Right cardiac atrium (tissue), 5 donors: ENCODE measurements around the gene PKN2. TPM values are rescaled to one million over a fixed set of nuclear protein-coding genes. Genes with fewer than 3 reads are reported as not detected.

Experiments used
- ATAC-seq, 2 donors: fragments of 200-7000 bp; cut with Tn5 transposase; one replicate each; pipeline versions ENCODE4 v1.8.0 to v1.9.1; 2020; ENCODE audit warnings: moderate library complexity in 2 of 2, mild to moderate bottlenecking in 1 of 2
- DNase-seq, 3 donors: peaks; one replicate each; pipeline ENCODE4 v3.0.0-alpha.2; 2020
- H3K27ac ChIP-seq: one replicate; pipeline ENCODE4 v1.5.1; 2013; ENCODE audit warnings: mild to moderate bottlenecking, low read length, control low read depth, moderate library complexity
- H3K27me3 ChIP-seq: one replicate; pipeline ENCODE4 v1.6.1; 2013; ENCODE audit not compliant: control insufficient read depth, insufficient read depth
- H3K4me1 ChIP-seq: one replicate; pipeline ENCODE4 v1.6.1; 2013; ENCODE audit warnings: low read length; ENCODE audit not compliant: control insufficient read depth, insufficient read depth
- H3K4me3 ChIP-seq: one replicate; pipeline ENCODE4 v1.5.1; 2013; ENCODE audit warnings: low read length, control low read depth
- H3K9me3 ChIP-seq: one replicate; pipeline ENCODE4 v1.6.1; 2013; ENCODE audit warnings: low read length; ENCODE audit not compliant: control insufficient read depth
- WGBS: extraction: QIAGEN DNeasy Blood & Tissue Kit; methylation state at CpG from one replicate; pipeline ENCODE4 v1.1.7; 2013; 5-methylcytosine and 5-hydroxymethylcytosine counted together
- intact Hi-C, 4 donors: fragments of 100-400 bp; cut with DNase I; formaldehyde crosslinking; loops; one replicate each; pipeline versions ENCODE4 v1.11.0 to v1.14.0; 2022 to 2023
- polyA plus RNA-seq: library from polyadenylated mRNA; stranded (reverse); fragments of 200-250 nt; gene quantifications from one replicate; pipeline ENCODE4 v1.2.3, GENCODE V29; 2013
- total RNA-seq, 4 donors: library from RNA; stranded (reverse); fragmentation: NEBNext Ultra II Directional; extraction: Animal tissue kit (Norgen Biotek cat#: 25700); gene quantifications; one replicate each; pipeline ENCODE4 v1.2.1, GENCODE V29; 2021
- donor health status: healthy with polysubstance abuse.
- donor health status: DM: no; HTN: yes; CAD: no.
- donor health status: DM: no; HTN: no; CAD: no.
- donor health status: DM: no; HTN: yes; CAD: no; lungs with severe emphysema.
- donor health status: DM: yes; HTN: yes; CAD: no.

Gene PKN2
- total and polyA plus RNA-seq, 5 donors: 9.8 to 33.8 (median 30.6) TPM

GRCh38 chr1:88753506-88753905, 69.4 kb downstream of the PKN2 start:
- no peak overlapping the region for H3K27ac ChIP-seq
- no peaks in the 10 kb centered on the region for H3K27me3 ChIP-seq
- WGBS: 98% methylated on average over 6 of the region's 6 CpGs
- no peak overlapping the region for H3K4me3 ChIP-seq
- intact Hi-C loops: no loop called here
- DNase-seq (no peak), ATAC-seq (no peak)
- H3K4me1 ChIP-seq: no peaks in the 10 kb centered on the region
- H3K9me3 ChIP-seq: no peaks in the 10 kb centered on the region

- ATAC-seq (no peak), DNase-seq (no peak)
- Histone ChIP-seq H3K4me1 (no peaks in the 10 kb centered on the region), H3K4me3 (no peak overlapping the region), H3K27me3 (no peaks in the 10 kb centered on the region), H3K9me3 (no peaks in the 10 kb centered on the region), H3K27ac (no peak overlapping the region)
- WGBS: 57% methylated on average over 1 of the region's 1 CpG
- intact Hi-C loops: no loop called here
These were observed 79.8 kb downstream of the PKN2 start for GRCh38 chr1:88763649-88764406.

- H3K4me3 ChIP-seq: no peak overlapping the region
- no peak overlapping the region for H3K27ac ChIP-seq
- H3K9me3 ChIP-seq: no peaks in the 10 kb centered on the region
- ATAC-seq (no peak), DNase-seq (no peak)
- H3K4me1 ChIP-seq: no peaks in the 10 kb centered on the region
- intact Hi-C loops: no loop called here
- H3K27me3 ChIP-seq: no peaks in the 10 kb centered on the region
These were observed 84.1 kb downstream of the PKN2 start for GRCh38 chr1:88768187-88768586.

- Histone ChIP-seq H3K4me3 (no peak overlapping the region), H3K4me1 (no peaks in the 10 kb centered on the region), H3K9me3 (no peaks in the 10 kb centered on the region), H3K27ac (no peak overlapping the region), H3K27me3 (no peaks in the 10 kb centered on the region)
- DNase-seq (no peak), ATAC-seq (no peak)
- intact Hi-C loops: no loop called here
- WGBS: 92% methylated on average over 5 of the region's 5 CpGs
These were observed 84.7 kb downstream of the PKN2 start for GRCh38 chr1:88768816-88769215.

- Histone ChIP-seq H3K27ac (no peak overlapping the region), H3K4me1 (no peaks in the 10 kb centered on the region), H3K27me3 (no peaks in the 10 kb centered on the region), H3K4me3 (no peak overlapping the region), H3K9me3 (no peaks in the 10 kb centered on the region)
- ATAC-seq (no peak), DNase-seq (no peak)
- intact Hi-C loops: no loop called here
- 97% methylated on average over 3 of the region's 3 CpGs for WGBS
These were observed 89.6 kb downstream of the PKN2 start for GRCh38 chr1:88773540-88774150.

- Histone ChIP-seq H3K4me3 (no peak overlapping the region), H3K4me1 (no peaks in the 10 kb centered on the region), H3K27me3 (no peaks in the 10 kb centered on the region), H3K9me3 (no peaks in the 10 kb centered on the region), H3K27ac (no peak overlapping the region)
- intact Hi-C loops: no loop called here
- ATAC-seq: no peak
- 90% methylated on average over 1 of the region's 1 CpG for WGBS
- no peak for DNase-seq
These were observed 90.1 kb downstream of the PKN2 start for GRCh38 chr1:88774151-88774556.

GRCh38 chr1:88777604-88778149, 93.6 kb downstream of the PKN2 start:
- ATAC-seq: no peak
- Histone ChIP-seq H3K9me3 (no peaks in the 10 kb centered on the region), H3K4me3 (no peak overlapping the region), H3K27me3 (no peaks in the 10 kb centered on the region), H3K4me1 (no peaks in the 10 kb centered on the region), H3K27ac (no peak overlapping the region)
- intact Hi-C loops: no loop called here
- DNase-seq: no peak
- 87% methylated on average over 3 of the region's 3 CpGs for WGBS

- H3K4me1 ChIP-seq: no peaks in the 10 kb centered on the region
- intact Hi-C loops: no loop called here
- no peak for DNase-seq
- H3K4me3 ChIP-seq: no peak overlapping the region
- no peaks in the 10 kb centered on the region for H3K27me3 ChIP-seq
- ATAC-seq: no peak
- no peak overlapping the region for H3K27ac ChIP-seq
- H3K9me3 ChIP-seq: no peaks in the 10 kb centered on the region
These were observed 95.8 kb downstream of the PKN2 start for GRCh38 chr1:88779880-88780279.

GRCh38 chr1:88780485-88780884, 96.4 kb downstream of the PKN2 start:
- no peaks in the 10 kb centered on the region for H3K9me3 ChIP-seq
- DNase-seq (no peak), ATAC-seq (no peak)
- H3K4me1 ChIP-seq: no peaks in the 10 kb centered on the region
- H3K4me3 ChIP-seq: no peak overlapping the region
- intact Hi-C loops: no loop called here
- no peaks in the 10 kb centered on the region for H3K27me3 ChIP-seq
- no peak overlapping the region for H3K27ac ChIP-seq

- no peak overlapping the region for H3K27ac ChIP-seq
- intact Hi-C loops: no loop called here
- no peak overlapping the region for H3K4me3 ChIP-seq
- DNase-seq: no peak
- H3K27me3 ChIP-seq: no peaks in the 10 kb centered on the region
- 83% methylated on average over 2 of the region's 2 CpGs for WGBS
- no peak for ATAC-seq
- H3K4me1 ChIP-seq: no peaks in the 10 kb centered on the region
- no peaks in the 10 kb centered on the region for H3K9me3 ChIP-seq
These were observed 99.1 kb downstream of the PKN2 start for GRCh38 chr1:88783145-88783544.

- Histone ChIP-seq H3K4me3 (no peak overlapping the region), H3K27ac (no peak overlapping the region), H3K9me3 (no peaks in the 10 kb centered on the region), H3K4me1 (no peaks in the 10 kb centered on the region), H3K27me3 (no peaks in the 10 kb centered on the region)
- DNase-seq: no peak
- WGBS: 93% methylated on average over 6 of the region's 6 CpGs
- no peak for ATAC-seq
- intact Hi-C loops: no loop called here
These were observed 100.5 kb downstream of the PKN2 start for GRCh38 chr1:88784551-88784950.
